GM12864 (cell line): ENCODE results near the gene ZFPM1.

Source experiments
- DNase-seq: peaks from one replicate; pipeline ENCODE4 v3.0.0-alpha.2; 2011; ENCODE audit warnings: low read depth
- H3K4me3 ChIP-seq: 2 replicates; pipeline ENCODE4 v1.5.1; 2011; ENCODE audit warnings: mild to moderate bottlenecking, low read depth, low read length, control low read depth
- TF ChIP-seq, protein P1 (sequence below): IDR thresholded peaks from 2 replicates; pipeline ENCODE4 v1.5.1; 2011; ENCODE audit warnings: low read depth, mild to moderate bottlenecking, moderate library complexity, low read length, control low read depth, inconsistent platforms; ENCODE audit errors: missing control alignments

Gene ZFPM1

GRCh38 chr16:88575251-88575650, 122.2 kb downstream of the ZFPM1 start:
- no peak overlapping the region for H3K4me3 ChIP-seq
- no peak for DNase-seq
- TF ChIP-seq, protein P1, sequence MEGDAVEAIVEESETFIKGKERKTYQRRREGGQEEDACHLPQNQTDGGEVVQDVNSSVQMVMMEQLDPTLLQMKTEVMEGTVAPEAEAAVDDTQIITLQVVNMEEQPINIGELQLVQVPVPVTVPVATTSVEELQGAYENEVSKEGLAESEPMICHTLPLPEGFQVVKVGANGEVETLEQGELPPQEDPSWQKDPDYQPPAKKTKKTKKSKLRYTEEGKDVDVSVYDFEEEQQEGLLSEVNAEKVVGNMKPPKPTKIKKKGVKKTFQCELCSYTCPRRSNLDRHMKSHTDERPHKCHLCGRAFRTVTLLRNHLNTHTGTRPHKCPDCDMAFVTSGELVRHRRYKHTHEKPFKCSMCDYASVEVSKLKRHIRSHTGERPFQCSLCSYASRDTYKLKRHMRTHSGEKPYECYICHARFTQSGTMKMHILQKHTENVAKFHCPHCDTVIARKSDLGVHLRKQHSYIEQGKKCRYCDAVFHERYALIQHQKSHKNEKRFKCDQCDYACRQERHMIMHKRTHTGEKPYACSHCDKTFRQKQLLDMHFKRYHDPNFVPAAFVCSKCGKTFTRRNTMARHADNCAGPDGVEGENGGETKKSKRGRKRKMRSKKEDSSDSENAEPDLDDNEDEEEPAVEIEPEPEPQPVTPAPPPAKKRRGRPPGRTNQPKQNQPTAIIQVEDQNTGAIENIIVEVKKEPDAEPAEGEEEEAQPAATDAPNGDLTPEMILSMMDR = no peak

GRCh38 chr16:88576307-88576706, 123.2 kb downstream of the ZFPM1 start:
- no peak for DNase-seq
- TF ChIP-seq, protein P1 = no peak
- no peak overlapping the region for H3K4me3 ChIP-seq

DNA sequence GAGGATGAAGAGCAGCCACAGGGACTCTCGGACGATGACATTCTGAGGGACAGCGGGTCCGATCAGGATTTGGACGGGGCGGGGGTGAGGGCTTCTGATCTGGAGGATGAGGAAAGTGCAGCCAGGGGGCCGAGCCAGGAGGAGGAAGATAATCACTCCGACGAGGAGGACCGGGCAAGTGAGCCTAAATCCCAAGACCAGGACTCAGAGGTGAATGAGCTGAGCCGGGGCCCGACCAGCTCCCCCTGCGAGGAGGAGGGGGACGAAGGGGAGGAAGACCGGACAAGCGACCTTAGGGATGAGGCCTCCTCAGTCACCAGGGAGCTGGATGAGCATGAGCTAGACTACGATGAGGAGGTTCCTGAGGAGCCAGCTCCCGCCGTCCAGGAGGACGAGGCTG, 124.1 kb downstream of the ZFPM1 start:
- DNase-seq = no peak
- no peak overlapping the region for H3K4me3 ChIP-seq
- TF ChIP-seq, protein P1 = no peak

DNA sequence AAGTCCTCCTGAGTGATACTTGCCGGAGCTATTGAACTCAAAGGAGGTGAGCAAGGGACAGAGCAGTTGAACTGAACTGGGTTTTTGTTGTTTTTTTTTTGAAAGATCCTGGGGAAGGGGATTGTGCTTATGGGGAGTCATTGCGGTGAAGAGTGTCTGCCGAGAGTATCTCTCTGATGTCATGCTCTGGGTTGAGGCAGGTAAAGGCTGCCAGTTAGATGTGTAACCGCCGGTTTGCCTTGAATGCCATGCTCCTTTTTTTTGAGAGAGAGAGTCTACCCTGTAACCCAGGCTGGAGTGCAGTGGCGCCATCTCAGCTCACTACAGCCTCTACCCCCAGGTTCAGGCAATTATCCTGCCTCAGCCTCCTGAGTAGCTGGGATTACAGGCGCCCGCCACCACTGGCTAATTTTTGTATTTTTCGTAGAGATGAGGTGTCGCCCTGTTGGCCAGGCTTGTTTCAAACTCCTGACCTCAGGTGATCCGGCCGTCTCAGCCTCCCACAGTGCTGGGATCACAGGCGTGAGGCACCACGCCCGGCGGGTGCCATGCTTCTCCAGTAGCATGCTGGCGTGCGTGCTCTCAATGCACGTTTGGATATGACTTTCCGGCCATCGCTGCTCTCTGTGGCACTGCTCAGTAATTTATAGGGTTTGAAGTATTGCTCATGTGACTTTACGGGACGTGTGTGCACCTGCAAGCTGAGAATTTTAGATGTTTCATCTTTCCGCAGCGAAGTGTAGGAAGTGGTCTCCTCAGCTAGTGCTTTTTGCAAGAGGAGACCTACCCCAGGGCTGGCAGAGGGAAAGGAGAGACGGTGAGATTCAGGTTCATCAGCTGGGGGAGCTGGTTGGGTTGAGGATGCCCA, 125.6 kb downstream of the ZFPM1 start:
- no peak for DNase-seq
- TF ChIP-seq, protein P1 = no peak
- H3K4me3 ChIP-seq = no peak overlapping the region

DNA sequence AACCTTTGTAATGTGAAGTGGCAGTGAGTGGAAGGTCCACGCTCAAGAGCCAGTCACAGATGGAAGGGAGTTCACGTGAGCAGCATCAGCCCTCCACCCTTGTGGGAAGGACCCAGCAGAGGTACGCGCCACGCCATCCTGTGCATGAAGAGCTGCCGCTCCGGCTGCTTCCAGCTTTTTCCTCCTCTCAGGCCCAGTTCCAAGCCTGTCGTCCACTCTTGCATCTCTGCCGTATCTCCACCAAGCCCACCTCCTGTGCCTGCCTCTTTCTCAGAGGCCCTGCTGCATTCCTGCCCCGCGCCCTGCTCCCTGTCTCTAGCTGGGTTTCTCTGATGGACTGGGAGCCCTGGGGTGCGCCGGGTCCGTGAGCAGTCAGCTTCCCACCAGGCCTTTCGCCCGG, 127.3 kb downstream of the ZFPM1 start:
- DNase-seq = no peak
- H3K4me3 ChIP-seq = no peak overlapping the region
- TF ChIP-seq, protein P1 = no peak

DNA sequence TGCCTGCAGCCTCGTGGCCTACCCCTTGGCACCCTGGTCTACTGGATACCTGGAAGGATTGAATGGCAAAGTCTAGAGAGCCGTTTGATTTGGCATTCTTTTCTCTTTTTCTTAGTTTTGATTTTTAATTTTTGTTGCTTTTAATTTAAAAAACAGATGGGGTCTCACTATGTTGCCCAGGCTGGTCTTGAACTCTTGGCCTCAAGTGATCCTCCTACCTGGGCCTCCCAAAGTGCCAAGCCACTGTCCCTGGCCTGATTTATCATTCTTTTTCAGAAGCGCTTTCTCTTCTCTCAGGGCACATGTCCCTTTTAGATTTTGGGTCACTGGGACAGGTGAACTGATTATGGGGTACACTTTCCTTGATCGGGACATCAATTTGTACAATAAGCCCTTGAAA, 128.0 kb downstream of the ZFPM1 start:
- TF ChIP-seq, protein P1 = no peak
- no peak overlapping the region for H3K4me3 ChIP-seq
- no peak for DNase-seq
